NK-92 (cell line): ENCODE measurements around the gene STK16.
"Not testable (repeated sequence)": the region's sequence is repeated elsewhere in the genome, so short reads cannot be mapped to it uniquely, and the experiment has no call there.

ENCODE experiments used
- DNase-seq: peaks from one replicate; lab custom pipeline; 2025; ENCODE audit not compliant: unreplicated experiment; lab: John Stamatoyannopoulos, UW

Gene STK16

GRCh38 chr2:219286436-219287115, 41.3 kb downstream of the STK16 start:
- DNase-seq: no peak

GRCh38 chr2:219287116-219287440, 41.8 kb downstream of the STK16 start:
- not testable (repeated sequence) for DNase-seq

- no peak for DNase-seq
Observed at GRCh38 chr2:219287580-219288265, 42.4 kb downstream of the STK16 start.

- no peak for DNase-seq
Observed at GRCh38 chr2:219289195-219289536, 43.9 kb downstream of the STK16 start.

GRCh38 chr2:219289537-219290361, 44.5 kb downstream of the STK16 start:
- no peak for DNase-seq

- no peak for DNase-seq
Observed at GRCh38 chr2:219290381-219291171, 45.3 kb downstream of the STK16 start.

- no peak for DNase-seq
Observed at GRCh38 chr2:219291394-219291793, 46.1 kb downstream of the STK16 start.

- DNase-seq: no peak
Observed at GRCh38 chr2:219291910-219292490, 46.7 kb downstream of the STK16 start.

GRCh38 chr2:219292616-219293015, 47.3 kb downstream of the STK16 start:
- DNase-seq: no peak

GRCh38 chr2:219293736-219294231, 48.5 kb downstream of the STK16 start:
- no peak for DNase-seq

GRCh38 chr2:219294356-219295351, 49.4 kb downstream of the STK16 start:
- DNase-seq: peak; percentile 7

GRCh38 chr2:219296142-219296541, 50.9 kb downstream of the STK16 start:
- DNase-seq: no peak

- DNase-seq: no peak
Observed at GRCh38 chr2:219296631-219297391, 51.5 kb downstream of the STK16 start.

GRCh38 chr2:219297766-219298456, 52.6 kb downstream of the STK16 start:
- DNase-seq: no peak

GRCh38 chr2:219298759-219299371, 53.6 kb downstream of the STK16 start:
- peak; percentile 7 for DNase-seq

GRCh38 chr2:219299372-219299760, 54.1 kb downstream of the STK16 start:
- DNase-seq: no peak
